DMS153 treated with DMSO at 0.1 percent for 48 hours (cell line): Measurements from ENCODE around the gene CDK2.
"Not testable (repeated sequence)": the region's sequence is repeated elsewhere in the genome, so short reads cannot be mapped to it uniquely, and the experiment has no call there.

Experiments used
- DNase-seq: peaks from one replicate; lab custom pipeline; 2025; ENCODE audit not compliant: unreplicated experiment; lab: John Stamatoyannopoulos, UW

CDK2 gene

GRCh38 chr12:55966408-55967281 lies at the start of gene CDK2:
CDK2 (plus strand) TSS chr12:55966830; CDS start chr12:55967009, 179 bp downstream.
- DNase-seq, result peak; percentile 78

DNA sequence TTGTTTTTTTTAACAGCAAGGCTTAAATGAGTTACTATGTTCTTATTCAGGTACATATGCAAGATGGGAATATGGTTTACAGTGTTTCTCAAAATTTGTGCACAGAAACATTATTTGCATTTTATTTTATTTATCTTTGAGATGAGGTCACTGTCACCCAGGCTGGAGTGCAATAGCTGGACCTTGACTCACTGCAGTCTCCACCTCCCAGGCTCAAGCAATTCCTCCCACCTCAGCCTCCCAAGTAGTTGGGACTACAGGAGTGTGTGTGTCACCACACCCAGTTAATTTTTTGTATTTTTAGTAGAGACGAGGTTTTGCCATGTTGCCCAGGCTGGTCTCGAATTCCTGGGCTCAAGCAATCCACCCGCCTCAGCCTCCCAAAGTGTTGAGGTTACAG lies 47.6 kb upstream of the CDK2 start:
- DNase-seq, result not testable (repeated sequence)

- DNase-seq, result no peak
Measured at GRCh38 chr12:55922126-55922525, 44.5 kb upstream of the CDK2 start.

DNA sequence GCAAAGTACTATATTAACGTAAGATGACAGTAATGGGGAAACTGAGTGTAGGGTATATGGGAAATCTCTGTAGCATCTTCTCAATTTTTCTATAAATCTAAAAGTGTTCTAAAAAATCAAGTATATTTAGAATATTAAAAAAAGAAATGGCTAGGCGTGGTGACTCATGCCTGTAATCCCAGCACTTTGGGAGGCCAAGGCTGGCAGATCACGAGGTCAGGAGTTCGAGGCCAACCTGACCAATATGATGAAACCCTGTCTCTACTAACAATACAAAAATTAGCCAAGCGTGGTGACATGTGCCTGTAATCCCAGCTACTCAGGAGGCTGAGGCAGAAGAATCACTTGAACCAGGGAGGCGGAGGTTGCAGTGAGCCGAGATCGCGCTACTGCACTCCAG lies 43.0 kb upstream of the CDK2 start:
- not testable (repeated sequence) for DNase-seq

- DNase-seq, result no peak
Measured at GRCh38 chr12:55925371-55925770, 41.3 kb upstream of the CDK2 start.

- no peak for DNase-seq
Measured at GRCh38 chr12:55925870-55926737, 40.5 kb upstream of the CDK2 start.

DNA sequence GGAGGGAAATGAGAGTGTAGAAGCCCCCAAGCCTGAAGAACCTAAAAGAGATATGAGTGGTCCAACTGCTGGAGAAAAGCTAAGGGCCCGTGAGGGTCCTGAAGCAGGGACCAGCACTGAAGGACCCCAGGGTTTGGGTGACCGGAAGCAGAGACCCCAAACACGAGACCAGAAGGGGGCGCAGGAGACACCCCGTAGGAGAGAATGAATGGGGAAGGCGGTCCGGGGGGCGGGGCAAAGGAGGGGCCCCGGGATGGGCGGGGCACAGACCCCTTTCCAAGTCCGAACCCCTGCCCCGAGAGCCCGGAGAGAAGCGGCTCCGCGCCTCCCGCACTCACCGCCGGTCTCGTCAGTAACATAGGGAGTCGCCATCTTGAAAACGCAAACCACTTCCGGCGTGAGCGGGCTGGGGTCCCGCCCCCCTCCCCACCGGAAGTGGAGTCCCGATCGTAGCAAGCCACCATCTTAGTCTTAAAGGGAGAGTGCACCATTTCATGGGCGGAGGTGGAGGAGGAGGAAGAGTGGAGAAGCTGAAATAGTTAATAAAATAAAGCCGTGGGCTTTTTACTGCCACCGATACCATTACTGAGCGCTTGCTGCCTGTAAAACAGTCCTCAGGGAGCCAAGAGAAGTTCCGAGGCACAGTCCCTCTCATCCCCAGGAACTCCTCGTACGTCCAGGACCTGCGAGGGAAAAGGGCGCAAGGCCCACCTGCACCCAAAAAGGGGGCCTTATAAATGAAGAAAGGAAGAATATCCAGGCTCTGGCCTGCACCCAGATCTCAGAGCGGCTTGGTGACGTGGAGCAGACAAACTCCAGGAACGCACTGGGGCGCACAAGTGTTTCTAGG lies 39.7 kb upstream of the CDK2 start:
- DNase-seq, result peak; percentile 72

GRCh38 chr12:55927588-55928502 lies 38.8 kb upstream of the CDK2 start, which contains the start of gene PYM1:
PYM1 (minus strand) TSS chr12:55927894; CDS start chr12:55927761, 133 bp downstream.
- DNase-seq, result peak; percentile 42

DNA sequence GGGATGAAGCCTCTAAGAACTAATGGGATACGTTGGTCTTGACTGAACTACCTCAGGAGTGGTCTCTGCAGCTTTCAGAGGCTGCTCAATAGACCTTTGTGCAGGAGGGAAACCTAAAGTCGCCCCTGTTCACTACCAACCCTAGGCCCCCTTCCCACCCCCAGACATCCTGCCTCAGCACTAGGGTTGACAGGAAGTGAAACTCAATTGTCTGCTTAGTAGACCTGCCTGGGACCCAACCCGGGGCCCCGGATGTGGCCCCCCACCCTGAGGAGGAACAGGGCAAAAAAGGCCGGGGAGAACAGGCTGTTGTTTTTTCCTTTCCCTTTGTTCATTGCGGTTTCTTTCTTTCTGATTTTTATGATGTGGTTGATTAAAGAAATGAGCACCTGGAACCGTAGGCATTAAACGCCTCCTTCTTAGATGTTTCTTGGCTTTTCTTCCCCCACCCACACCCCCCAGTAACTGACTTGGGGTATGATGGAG lies 37.3 kb upstream of the CDK2 start:
- no peak for DNase-seq

- peak; percentile 48 for DNase-seq
Measured at GRCh38 chr12:55930771-55931316, 35.8 kb upstream of the CDK2 start, which contains the start of gene DGKA. DGKA (plus strand) TSS chr12:55931162; CDS start chr12:55936504, 5,342 bp downstream.

DNA sequence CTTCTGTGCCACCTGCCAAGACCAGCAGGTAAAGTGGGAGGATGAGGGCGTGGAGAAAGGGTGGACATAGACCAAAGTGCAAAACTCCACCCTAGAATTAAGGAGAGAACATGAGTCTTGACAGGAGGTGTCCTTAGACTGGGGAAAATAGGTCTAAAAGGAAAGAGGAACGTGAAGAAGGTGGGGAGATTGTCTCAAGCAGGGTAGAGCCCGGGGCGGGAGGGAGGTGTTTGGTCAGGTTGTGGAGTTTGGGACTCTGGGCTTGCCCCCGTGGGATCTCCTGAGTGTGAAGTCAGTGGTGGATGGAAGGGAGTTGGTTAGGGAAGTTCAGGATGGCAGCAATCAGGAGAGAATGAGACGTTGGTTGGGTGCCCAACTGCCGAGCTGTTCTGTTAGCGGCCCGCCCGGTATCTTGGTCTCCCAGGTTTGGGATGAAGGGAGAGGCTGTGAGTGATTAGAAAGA lies 35.3 kb upstream of the CDK2 start:
- DNase-seq, result no peak

DNA sequence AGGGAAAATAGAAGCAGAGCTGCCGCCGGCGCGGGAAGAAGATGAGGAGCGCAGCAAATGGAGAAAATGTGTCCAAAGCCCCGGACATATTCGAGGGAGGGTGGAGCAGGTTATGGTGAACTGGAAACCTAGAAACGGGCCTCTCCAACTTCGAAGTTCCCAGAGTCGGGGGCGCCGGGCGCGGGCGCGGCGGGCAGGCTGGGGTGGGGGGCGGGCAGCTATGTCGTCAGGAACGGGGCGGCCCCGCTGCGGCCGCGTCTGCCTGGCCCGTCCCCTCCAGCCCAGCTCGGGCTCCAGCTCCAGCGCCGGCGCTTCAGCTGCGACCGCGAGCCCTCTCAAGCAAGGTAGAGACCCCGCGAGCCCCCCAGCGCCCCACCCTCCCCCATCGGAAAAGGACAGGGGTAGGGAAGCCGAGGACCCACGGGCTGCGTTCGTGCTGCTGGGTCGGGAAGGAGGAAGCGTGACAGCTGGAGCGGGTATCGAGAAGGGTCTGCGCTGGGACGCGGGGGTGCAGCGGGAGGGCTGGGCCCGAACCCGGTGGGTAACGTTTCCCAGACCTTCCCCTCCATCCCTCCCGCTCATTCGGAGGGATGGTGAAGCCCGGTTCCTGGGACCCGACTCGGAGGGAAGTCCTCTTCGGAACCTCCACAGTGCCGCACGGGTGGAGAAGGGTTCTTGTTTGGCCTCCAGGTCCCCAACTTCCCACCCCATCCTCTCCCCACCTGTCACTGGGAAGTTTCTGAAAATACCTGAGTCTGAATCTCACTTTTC lies 34.7 kb upstream of the CDK2 start:
- no peak for DNase-seq

- DNase-seq, result no peak
Measured at GRCh38 chr12:55932551-55932910, 34.1 kb upstream of the CDK2 start.

GRCh38 chr12:55933169-55933798 lies 33.3 kb upstream of the CDK2 start:
- DNase-seq, result no peak

DNA sequence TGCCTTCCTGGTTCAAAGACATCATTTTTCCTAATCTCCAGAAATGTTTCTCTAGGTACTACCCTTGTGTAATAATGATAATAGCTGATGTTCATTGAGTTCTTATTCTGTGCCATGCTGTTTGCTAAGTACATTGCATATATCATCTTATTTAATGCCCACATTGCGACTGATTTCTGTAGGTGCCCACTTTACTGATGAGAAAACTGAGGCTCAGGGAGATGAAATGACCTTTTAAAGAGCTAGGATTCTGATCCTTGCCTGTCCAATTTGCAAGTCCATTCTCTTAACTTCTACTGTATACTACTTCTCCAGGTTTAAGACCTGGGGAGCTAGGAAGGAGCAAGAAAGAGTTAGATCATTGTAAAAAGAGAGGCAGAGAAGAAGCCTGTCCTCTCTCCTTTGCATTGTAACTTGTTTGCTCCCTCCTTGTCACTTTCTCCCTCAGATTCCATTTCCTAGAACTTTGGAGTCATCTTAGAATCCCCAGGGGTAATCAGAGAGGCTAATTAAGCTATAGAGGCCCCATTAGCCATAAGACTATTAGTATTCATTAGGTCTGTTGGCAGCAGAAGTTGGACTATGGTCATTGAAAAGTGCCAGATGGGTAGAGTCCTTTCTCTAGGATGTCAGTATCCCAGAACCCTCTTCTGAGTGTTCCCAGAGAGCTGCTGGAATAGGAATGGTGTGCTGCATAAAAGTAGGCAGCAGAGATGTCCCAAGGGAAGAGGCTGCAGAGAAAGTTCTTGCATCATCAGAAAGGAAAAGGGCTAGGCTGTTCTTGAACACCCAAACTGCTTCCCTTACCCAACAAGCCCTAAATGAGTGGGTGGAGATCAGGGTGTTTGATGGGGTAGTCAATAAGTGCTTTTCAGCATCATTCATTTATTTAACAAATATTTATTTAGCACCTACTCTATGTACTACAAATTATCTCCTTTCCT lies 32.6 kb upstream of the CDK2 start:
- no peak for DNase-seq

DNA sequence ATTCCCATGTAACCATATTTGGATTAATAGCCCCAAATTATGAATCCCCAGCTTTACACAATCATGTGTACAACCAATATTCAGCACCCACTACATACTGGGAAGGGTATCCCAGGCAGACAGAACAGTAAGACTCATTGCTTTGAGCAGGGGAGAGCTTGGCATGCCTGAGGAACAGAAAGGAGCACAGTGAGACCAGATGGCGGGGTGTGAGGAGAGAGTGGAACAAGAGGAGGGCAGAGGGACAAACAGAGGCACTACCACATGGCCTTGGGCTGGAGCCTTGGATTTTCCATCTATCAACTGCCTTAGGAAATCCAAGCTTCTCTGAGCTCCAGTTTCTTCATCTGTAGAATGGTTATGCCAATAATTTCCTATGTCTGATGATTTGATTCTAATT lies 31.9 kb upstream of the CDK2 start:
- DNase-seq, result no peak

- DNase-seq, result no peak
Measured at GRCh38 chr12:55935738-55936151, 30.9 kb upstream of the CDK2 start.
